GM23338 (cell line): Measurements from ENCODE around the gene RNF6. TPM values are rescaled to one million over a fixed set of nuclear protein-coding genes. Genes with fewer than 3 reads are reported as not detected.

ENCODE experiments used
- ATAC-seq: fragments of 200-7000 bp; cut with Tn5 transposase; 3 replicates; pipeline ENCODE4 v1.9.1; 2020
- DNase-seq: peaks from one replicate; pipeline ENCODE4 v3.0.0-alpha.2; 2015; ENCODE audit warnings: low spot score
- H2AFZ ChIP-seq: fragments of 200-600 bp; sonication (generic); 2 replicates; pipeline ENCODE4 v1.8.0; 2016; ENCODE audit warnings: antibody characterized with exemption, mild to moderate bottlenecking, moderate library complexity
- H3F3A ChIP-seq: fragments of 200-600 bp; sonication (generic); replicated peaks from 2 replicates; pipeline ENCODE4 v1.8.0; 2017; ENCODE audit warnings: antibody characterized with exemption, mixed run types, low read depth
- H3K27ac ChIP-seq: fragments of 200-600 bp; sonication (generic); 2 replicates; pipeline ENCODE4 v1.6.1; 2016; ENCODE audit warnings: low read depth
- H3K27me3 ChIP-seq: fragments of 200-600 bp; sonication (generic); 2 replicates; pipeline ENCODE4 v1.8.0; 2016; ENCODE audit warnings: mild to moderate bottlenecking, mixed run types, moderate library complexity; ENCODE audit not compliant: insufficient read depth
- H3K36me3 ChIP-seq: fragments of 200-600 bp; sonication (generic); 2 replicates; pipeline ENCODE4 v1.8.0; 2016; ENCODE audit warnings: mild to moderate bottlenecking; ENCODE audit not compliant: insufficient read depth
- H3K4me1 ChIP-seq: fragments of 200-600 bp; sonication (generic); 2 replicates; pipeline ENCODE4 v1.8.0; 2016; ENCODE audit warnings: mild to moderate bottlenecking, moderate library complexity; ENCODE audit not compliant: insufficient read depth
- H3K4me2 ChIP-seq: fragments of 200-600 bp; sonication (generic); 2 replicates; pipeline ENCODE4 v1.7.1; 2017; ENCODE audit warnings: mixed run types
- H3K4me3 ChIP-seq: fragments of 200-600 bp; sonication (generic); 2 replicates; pipeline ENCODE4 v1.6.1; 2016; ENCODE audit warnings: mixed run types
- H3K79me2 ChIP-seq: fragments of 200-600 bp; sonication (generic); replicated peaks from 2 replicates; pipeline ENCODE4 v1.8.0; 2017; ENCODE audit warnings: mild to moderate bottlenecking; ENCODE audit not compliant: insufficient read depth
- H3K9me2 ChIP-seq: fragments of 200-600 bp; sonication (generic); 2 replicates; pipeline ENCODE4 v1.8.0; 2017; ENCODE audit not compliant: insufficient read depth
- H4K20me1 ChIP-seq: fragments of 200-600 bp; sonication (generic); replicated peaks from 2 replicates; pipeline ENCODE4 v1.8.0; 2017; ENCODE audit warnings: mild to moderate bottlenecking; ENCODE audit not compliant: insufficient read depth
- H3K27ac Mint-ChIP-seq: 2 replicates; pipeline ENCODE4 v1.8.0; 2020; ENCODE audit warnings: inconsistent platforms, mild to moderate bottlenecking, moderate library complexity, mixed read lengths
- H3K27me3 Mint-ChIP-seq: 3 replicates; pipeline ENCODE4 v1.8.0; 2022; ENCODE audit warnings: low read depth, mild to moderate bottlenecking, moderate library complexity, mixed read lengths, inconsistent platforms; ENCODE audit not compliant: insufficient read depth, poor library complexity
- H3K36me3 Mint-ChIP-seq: 3 replicates; pipeline ENCODE4 v1.8.0; 2021; ENCODE audit warnings: low read depth, mild to moderate bottlenecking, inconsistent platforms, moderate library complexity, mixed read lengths
- H3K4me1 Mint-ChIP-seq: 3 replicates; pipeline ENCODE4 v1.8.0; 2020; ENCODE audit warnings: mild to moderate bottlenecking, inconsistent platforms, mixed read lengths
- H3K4me3 Mint-ChIP-seq: 3 replicates; pipeline ENCODE4 v1.8.0; 2021; ENCODE audit warnings: moderate library complexity, mild to moderate bottlenecking, inconsistent platforms, mixed read lengths
- H3K9me3 Mint-ChIP-seq: 3 replicates; pipeline ENCODE4 v1.8.0; 2020; ENCODE audit warnings: moderate library complexity, mild to moderate bottlenecking, inconsistent platforms, mixed read lengths
- CREB1 ChIP-seq: fragments of 250-450 bp; sonication (Bioruptor Pico); IDR thresholded peaks from 2 replicates; pipeline ENCODE4 v1.5.0; 2020; ENCODE audit warnings: low read depth, mild to moderate bottlenecking, moderate library complexity
- EZH2phosphoT487 ChIP-seq: fragments of 200-600 bp; sonication (generic); IDR thresholded peaks from one replicate; pipeline ENCODE4 v1.8.1; 2018; ENCODE audit warnings: antibody characterized with exemption; ENCODE audit not compliant: unreplicated experiment
- NANOG ChIP-seq: IDR thresholded peaks from 2 replicates; pipeline ENCODE4 v1.6.1; 2016; ENCODE audit warnings: antibody characterized with exemption, borderline replicate concordance
- ZNF331 ChIP-seq: fragments of 250-450 bp; sonication (Bioruptor Pico); IDR thresholded peaks from 2 replicates; pipeline ENCODE4 v1.5.0; 2020; ENCODE audit warnings: low read depth, mild to moderate bottlenecking, moderate library complexity
- polyA plus RNA-seq: library from polyadenylated mRNA; unstranded; fragments of >200 nt; fragmentation: Nextera tagmentation; extraction: Ambion mirVana; gene quantifications from 2 replicates; pipeline ENCODE4 v1.2.1, GENCODE V29; 2016
- total RNA-seq: library from RNA; depleted of rRNA; stranded (reverse); fragments of >200 nt; shearing (Covaris generic); gene quantifications from 2 replicates; pipeline ENCODE4 v1.2.3, GENCODE V29; 2014
- TF ChIP-seq, protein P1 (sequence below): IDR thresholded peaks from one replicate; pipeline ENCODE4 v1.6.1; 2018; ENCODE audit warnings: antibody characterized with exemption; ENCODE audit not compliant: unreplicated experiment
- TF ChIP-seq, protein P2 (sequence below): IDR thresholded peaks from 2 replicates; pipeline ENCODE4 v1.6.1; 2016; ENCODE audit warnings: antibody characterized with exemption

Gene RNF6
- total and polyA plus RNA-seq, 2 experiments from 2014 or later: 11.8 to 18.8 TPM

GRCh38 chr13:26179344-26179743 is 42.8 kb downstream of the RNF6 start:
- H3K36me3 Mint-ChIP-seq: no peaks in the 10 kb centered on the region
- Histone ChIP-seq H4K20me1 (no peaks in the 10 kb centered on the region), H2AFZ (no peak overlapping the region), H3K9me2 (no peaks in the 10 kb centered on the region), H3F3A (no peaks in the 10 kb centered on the region), H3K27ac (no peak overlapping the region), H3K27me3 (no peaks in the 10 kb centered on the region), H3K4me2 (no peak overlapping the region), H3K79me2 (no peaks in the 10 kb centered on the region), H3K4me3 (no peak overlapping the region), H3K4me1 (no peaks in the 10 kb centered on the region), H3K36me3 (no peaks in the 10 kb centered on the region)
- no peak for ATAC-seq
- no peak for DNase-seq
- no peak for TF ChIP-seq CREB1 (CRISPR knock-in tag)
- TF ChIP-seq, protein P1, sequence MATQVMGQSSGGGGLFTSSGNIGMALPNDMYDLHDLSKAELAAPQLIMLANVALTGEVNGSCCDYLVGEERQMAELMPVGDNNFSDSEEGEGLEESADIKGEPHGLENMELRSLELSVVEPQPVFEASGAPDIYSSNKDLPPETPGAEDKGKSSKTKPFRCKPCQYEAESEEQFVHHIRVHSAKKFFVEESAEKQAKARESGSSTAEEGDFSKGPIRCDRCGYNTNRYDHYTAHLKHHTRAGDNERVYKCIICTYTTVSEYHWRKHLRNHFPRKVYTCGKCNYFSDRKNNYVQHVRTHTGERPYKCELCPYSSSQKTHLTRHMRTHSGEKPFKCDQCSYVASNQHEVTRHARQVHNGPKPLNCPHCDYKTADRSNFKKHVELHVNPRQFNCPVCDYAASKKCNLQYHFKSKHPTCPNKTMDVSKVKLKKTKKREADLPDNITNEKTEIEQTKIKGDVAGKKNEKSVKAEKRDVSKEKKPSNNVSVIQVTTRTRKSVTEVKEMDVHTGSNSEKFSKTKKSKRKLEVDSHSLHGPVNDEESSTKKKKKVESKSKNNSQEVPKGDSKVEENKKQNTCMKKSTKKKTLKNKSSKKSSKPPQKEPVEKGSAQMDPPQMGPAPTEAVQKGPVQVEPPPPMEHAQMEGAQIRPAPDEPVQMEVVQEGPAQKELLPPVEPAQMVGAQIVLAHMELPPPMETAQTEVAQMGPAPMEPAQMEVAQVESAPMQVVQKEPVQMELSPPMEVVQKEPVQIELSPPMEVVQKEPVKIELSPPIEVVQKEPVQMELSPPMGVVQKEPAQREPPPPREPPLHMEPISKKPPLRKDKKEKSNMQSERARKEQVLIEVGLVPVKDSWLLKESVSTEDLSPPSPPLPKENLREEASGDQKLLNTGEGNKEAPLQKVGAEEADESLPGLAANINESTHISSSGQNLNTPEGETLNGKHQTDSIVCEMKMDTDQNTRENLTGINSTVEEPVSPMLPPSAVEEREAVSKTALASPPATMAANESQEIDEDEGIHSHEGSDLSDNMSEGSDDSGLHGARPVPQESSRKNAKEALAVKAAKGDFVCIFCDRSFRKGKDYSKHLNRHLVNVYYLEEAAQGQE: no peak
- TF ChIP-seq EZH2phosphoT487: no peak
- H3K27me3 Mint-ChIP-seq: peaks cover 9% of the 10 kb centered on the region
- no peak overlapping the region for H3K4me3 Mint-ChIP-seq
- 0 out of 3 replicates have a peak, but pooled peaks cover 4% of the 10 kb centered on the region for H3K4me1 Mint-ChIP-seq
- H3K27ac Mint-ChIP-seq: no peak overlapping the region
- H3K9me3 Mint-ChIP-seq: no peaks in the 10 kb centered on the region

DNA sequence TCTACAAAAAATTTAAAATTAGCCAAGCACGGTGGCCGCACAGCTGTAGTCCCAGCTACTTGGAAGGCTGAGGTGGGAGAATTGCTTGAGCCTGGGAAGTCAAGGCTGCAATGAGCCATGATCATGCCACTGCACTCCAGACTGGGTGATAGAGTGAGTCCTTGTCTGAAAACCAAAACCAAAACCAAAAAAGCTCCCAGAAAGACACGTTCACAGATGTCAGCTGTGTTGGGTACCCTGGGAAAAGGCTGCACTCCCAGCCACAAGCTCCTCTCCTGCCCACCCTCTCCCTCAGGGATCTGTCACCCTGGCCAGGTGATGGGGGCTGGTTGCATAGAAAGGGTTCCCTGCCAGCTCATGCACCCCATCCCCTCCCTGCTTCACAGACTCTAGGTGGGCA is 53.3 kb downstream of the RNF6 start:
- TF ChIP-seq, protein P2, sequence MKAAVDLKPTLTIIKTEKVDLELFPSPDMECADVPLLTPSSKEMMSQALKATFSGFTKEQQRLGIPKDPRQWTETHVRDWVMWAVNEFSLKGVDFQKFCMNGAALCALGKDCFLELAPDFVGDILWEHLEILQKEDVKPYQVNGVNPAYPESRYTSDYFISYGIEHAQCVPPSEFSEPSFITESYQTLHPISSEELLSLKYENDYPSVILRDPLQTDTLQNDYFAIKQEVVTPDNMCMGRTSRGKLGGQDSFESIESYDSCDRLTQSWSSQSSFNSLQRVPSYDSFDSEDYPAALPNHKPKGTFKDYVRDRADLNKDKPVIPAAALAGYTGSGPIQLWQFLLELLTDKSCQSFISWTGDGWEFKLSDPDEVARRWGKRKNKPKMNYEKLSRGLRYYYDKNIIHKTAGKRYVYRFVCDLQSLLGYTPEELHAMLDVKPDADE: no peak
- TF ChIP-seq, protein P1: no peak
- TF ChIP-seq EZH2phosphoT487: no peak
- TF ChIP-seq NANOG: no peak
- no peak for TF ChIP-seq ZNF331 (CRISPR knock-in tag)
- peaks cover 5% of the 10 kb centered on the region for H3K4me1 Mint-ChIP-seq
- Histone ChIP-seq H3K27me3 (no peaks in the 10 kb centered on the region), H3K4me2 (no peak overlapping the region), H3K79me2 (no peaks in the 10 kb centered on the region), H3F3A (no peaks in the 10 kb centered on the region), H3K27ac (no peak overlapping the region), H3K9me2 (0 out of 2 replicates have a peak, but pooled peaks cover 8% of the 10 kb centered on the region), H3K4me1 (no peaks in the 10 kb centered on the region), H2AFZ (no peak overlapping the region), H3K36me3 (no peaks in the 10 kb centered on the region), H4K20me1 (no peaks in the 10 kb centered on the region), H3K4me3 (no peak overlapping the region)
- peaks cover 2% of the 10 kb centered on the region for H3K27me3 Mint-ChIP-seq
- H3K27ac Mint-ChIP-seq: no peak overlapping the region
- ATAC-seq (no peak), DNase-seq (no peak)
- no peak overlapping the region for H3K4me3 Mint-ChIP-seq
- peaks cover 2% of the 10 kb centered on the region; the same call in 1 of the 3 replicates for H3K36me3 Mint-ChIP-seq
- H3K9me3 Mint-ChIP-seq: peaks cover 12% of the 10 kb centered on the region; the same call in 2 of the 3 replicates
